ENCODE data around the gene NFAT5. TPM values are rescaled to one million over a fixed set of nuclear protein-coding genes. Genes with fewer than 3 reads are reported as not detected.

Gene NFAT5
- total and polyA plus RNA-seq, 2 donors from 2014 or later: 1.9 to 83.7 TPM

- no peak for FAIRE-seq
- intact Hi-C loops (cut with DNase I): no loop called here
- Histone ChIP-seq H3K9ac (ENCODE audit: low read length in 3 of 3) (no peak overlapping the region), H3K4me3 (ENCODE audit: low read length in 3 of 3) (no peak overlapping the region), H3K4me1 (ENCODE audit: control insufficient read depth in 2 of 3, insufficient read depth in 2 of 3, low read depth in 1 of 3, low read length in 3 of 3) (peaks cover 0 to 6% (median 0%) of the 10 kb centered on the region in 3 donors), H3K36me3 (ENCODE audit: control insufficient read depth in 2 of 3, insufficient read depth in 3 of 3, low read length in 3 of 3) (peaks cover 0 to 2% (median 0%) of the 10 kb centered on the region in 3 donors), H3K9me3 (ENCODE audit: control insufficient read depth in 2 of 3, insufficient read depth in 1 of 3, low read length in 3 of 3) (no peaks in the 10 kb centered on the region), H3K27ac (ENCODE audit: low read depth in 2 of 2, low read length in 2 of 2) (no peak overlapping the region), H3K27me3 (ENCODE audit: control insufficient read depth, insufficient read depth, low read length) (no peaks in the 10 kb centered on the region)
- TF ChIP-seq, protein P1, sequence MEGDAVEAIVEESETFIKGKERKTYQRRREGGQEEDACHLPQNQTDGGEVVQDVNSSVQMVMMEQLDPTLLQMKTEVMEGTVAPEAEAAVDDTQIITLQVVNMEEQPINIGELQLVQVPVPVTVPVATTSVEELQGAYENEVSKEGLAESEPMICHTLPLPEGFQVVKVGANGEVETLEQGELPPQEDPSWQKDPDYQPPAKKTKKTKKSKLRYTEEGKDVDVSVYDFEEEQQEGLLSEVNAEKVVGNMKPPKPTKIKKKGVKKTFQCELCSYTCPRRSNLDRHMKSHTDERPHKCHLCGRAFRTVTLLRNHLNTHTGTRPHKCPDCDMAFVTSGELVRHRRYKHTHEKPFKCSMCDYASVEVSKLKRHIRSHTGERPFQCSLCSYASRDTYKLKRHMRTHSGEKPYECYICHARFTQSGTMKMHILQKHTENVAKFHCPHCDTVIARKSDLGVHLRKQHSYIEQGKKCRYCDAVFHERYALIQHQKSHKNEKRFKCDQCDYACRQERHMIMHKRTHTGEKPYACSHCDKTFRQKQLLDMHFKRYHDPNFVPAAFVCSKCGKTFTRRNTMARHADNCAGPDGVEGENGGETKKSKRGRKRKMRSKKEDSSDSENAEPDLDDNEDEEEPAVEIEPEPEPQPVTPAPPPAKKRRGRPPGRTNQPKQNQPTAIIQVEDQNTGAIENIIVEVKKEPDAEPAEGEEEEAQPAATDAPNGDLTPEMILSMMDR (IDR thresholded peaks at IDR 0.05; ENCODE audit: borderline replicate concordance, extremely low read depth, insufficient read depth): no peak
- no peak for DNase-seq
These were observed 41.2 kb downstream of the NFAT5 start for GRCh38 chr16:69606985-69607384.

GRCh38 chr16:69607674-69608073 is 41.9 kb downstream of the NFAT5 start:
- intact Hi-C loops (cut with DNase I): no loop called here
- DNase-seq: no peak
- peaks cover 0 to 2% (median 0%) of the 10 kb centered on the region in 3 donors for H3K36me3 ChIP-seq (ENCODE audit: control insufficient read depth in 2 of 3, insufficient read depth in 3 of 3, low read length in 3 of 3)
- H3K4me3 ChIP-seq (ENCODE audit: low read length in 3 of 3): no peak overlapping the region
- H3K4me1 ChIP-seq (ENCODE audit: control insufficient read depth in 2 of 3, insufficient read depth in 2 of 3, low read depth in 1 of 3, low read length in 3 of 3): peaks cover 0 to 6% (median 0%) of the 10 kb centered on the region in 3 donors
- TF ChIP-seq, protein P1 (IDR thresholded peaks at IDR 0.05; ENCODE audit: borderline replicate concordance, extremely low read depth, insufficient read depth): no peak
- no peak overlapping the region for H3K9ac ChIP-seq (ENCODE audit: low read length in 3 of 3)
- FAIRE-seq: no peak
- H3K27ac ChIP-seq (ENCODE audit: low read depth in 2 of 2, low read length in 2 of 2): no peak overlapping the region
- no peaks in the 10 kb centered on the region for H3K27me3 ChIP-seq (ENCODE audit: control insufficient read depth, insufficient read depth, low read length)
- H3K9me3 ChIP-seq (ENCODE audit: control insufficient read depth in 2 of 3, insufficient read depth in 1 of 3, low read length in 3 of 3): no peaks in the 10 kb centered on the region

GRCh38 chr16:69610356-69610755 is 44.6 kb downstream of the NFAT5 start:
- Histone ChIP-seq H3K9me3 (ENCODE audit: control insufficient read depth in 2 of 3, insufficient read depth in 1 of 3, low read length in 3 of 3) (no peaks in the 10 kb centered on the region), H3K27ac (ENCODE audit: low read depth in 2 of 2, low read length in 2 of 2) (no peak overlapping the region), H3K4me1 (ENCODE audit: control insufficient read depth in 2 of 3, insufficient read depth in 2 of 3, low read depth in 1 of 3, low read length in 3 of 3) (peaks cover 0 to 13% (median 11%) of the 10 kb centered on the region in 3 donors), H3K4me3 (ENCODE audit: low read length in 3 of 3) (no peak overlapping the region), H3K36me3 (ENCODE audit: control insufficient read depth in 2 of 3, insufficient read depth in 3 of 3, low read length in 3 of 3) (peaks cover 0 to 2% (median 0%) of the 10 kb centered on the region in 3 donors), H3K27me3 (ENCODE audit: control insufficient read depth, insufficient read depth, low read length) (no peaks in the 10 kb centered on the region), H3K9ac (ENCODE audit: low read length in 3 of 3) (no peak overlapping the region)
- TF ChIP-seq, protein P1 (IDR thresholded peaks at IDR 0.05; ENCODE audit: borderline replicate concordance, extremely low read depth, insufficient read depth): no peak
- FAIRE-seq (no peak), DNase-seq (peak in 1 of 5 donors; percentile 32)
- intact Hi-C loops (cut with DNase I): no loop called here

DNA sequence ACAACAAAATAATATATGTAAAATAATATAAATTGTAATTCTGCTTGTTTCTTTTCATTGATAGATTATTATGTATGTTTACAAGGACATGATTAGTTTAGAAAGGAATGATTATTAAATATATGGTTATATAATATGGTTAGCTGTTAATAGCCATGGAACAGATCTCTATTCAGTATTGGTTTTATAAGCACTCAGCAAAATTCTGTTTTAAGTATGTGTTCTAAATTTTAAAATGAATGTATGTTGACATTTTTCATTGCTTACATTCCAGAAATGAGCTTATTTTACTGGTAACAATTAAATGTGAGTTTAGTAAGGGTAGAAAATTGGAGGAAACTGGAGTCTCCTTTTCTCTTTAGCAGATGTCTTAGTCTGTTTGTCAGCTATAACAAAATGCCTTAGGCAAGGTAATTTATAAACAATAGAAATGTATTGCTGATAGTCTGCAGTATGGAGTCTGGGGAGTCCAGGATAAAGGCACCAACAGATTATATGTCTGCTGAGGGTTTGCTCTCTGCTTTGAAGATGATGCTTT is 45.4 kb downstream of the NFAT5 start:
- Histone ChIP-seq H3K36me3 (ENCODE audit: control insufficient read depth in 2 of 3, insufficient read depth in 3 of 3, low read length in 3 of 3) (peaks cover 0 to 2% (median under 1%) of the 10 kb centered on the region in 3 donors), H3K9ac (ENCODE audit: low read length in 3 of 3) (no peak overlapping the region), H3K4me1 (ENCODE audit: control insufficient read depth in 2 of 3, insufficient read depth in 2 of 3, low read depth in 1 of 3, low read length in 3 of 3) (peaks cover 0 to 13% (median 11%) of the 10 kb centered on the region in 3 donors), H3K9me3 (ENCODE audit: control insufficient read depth in 2 of 3, insufficient read depth in 1 of 3, low read length in 3 of 3) (no peaks in the 10 kb centered on the region), H3K4me3 (ENCODE audit: low read length in 3 of 3) (no peak overlapping the region), H3K27ac (ENCODE audit: low read depth in 2 of 2, low read length in 2 of 2) (no peak overlapping the region), H3K27me3 (ENCODE audit: control insufficient read depth, insufficient read depth, low read length) (no peaks in the 10 kb centered on the region)
- TF ChIP-seq, protein P1 (IDR thresholded peaks at IDR 0.05; ENCODE audit: borderline replicate concordance, extremely low read depth, insufficient read depth): no peak
- intact Hi-C loops (cut with DNase I): no loop called here
- FAIRE-seq (no peak), DNase-seq (no peak)

Data from kidney (tissue), 14 donors.